HepG2 (cell line): ENCODE results near the gene ACSM3. TPM values are rescaled to one million over a fixed set of nuclear protein-coding genes. Genes with fewer than 3 reads are reported as not detected.
A peak's percentile ranks its signal among the peaks of the same experiment; 100 is the strongest.

Source experiments
- ATAC-seq: fragments of 200-7000 bp; cut with Tn5 transposase; 3 replicates; pipeline ENCODE4 v1.9.1; 2020; ENCODE audit warnings: mild to moderate bottlenecking, moderate library complexity
- BruUV-seq: library from RNA; stranded (reverse); fragments of 400-500 nt; replicated peaks from 2 replicates; lab custom pipeline; 2021; lab: Mats Ljungman, UMichigan
- CTCF ChIA-PET: fragments of 300-600 bp; formaldehyde crosslinking; extraction: SDS; loops from one replicate; lab custom pipeline; 2021; ENCODE audit warnings: low total read pairs, inconsistent platforms, low intra/inter-chr PET ratio; lab: Yijun Ruan, JAX
- POLR2A ChIA-PET: fragments of 350-600 bp; sonication (Branson Sonifier 250); formaldehyde crosslinking; loops from one replicate; lab custom pipeline; 2020; ENCODE audit warnings: antibody characterized with exemption, inconsistent platforms; lab: Yijun Ruan, JAX
- DNase-seq: peaks from one replicate; pipeline ENCODE4 v3.0.0-alpha.2; 2015; ENCODE audit warnings: low spot score
- FAIRE-seq: peaks from 3 replicates; lab custom pipeline; 2011; peaks lifted over from hg19 to GRCh38; lab: Jason Lieb, UNC
- H2AFZ ChIP-seq: one replicate; pipeline ENCODE4 v1.6.1; 2011; ENCODE audit warnings: low read length, inconsistent platforms
- H3K27ac ChIP-seq: fragments of 300-600 bp; 3 replicates; pipeline ENCODE4 v1.8.0; 2011; ENCODE audit warnings: mixed run types, mild to moderate bottlenecking, mixed read lengths, low read length, inconsistent platforms; ENCODE audit not compliant: insufficient read depth; ENCODE audit errors: extremely low read length
- H3K27me3 ChIP-seq, 2 experiments: fragments of 200-600 bp in 1 of 2; 2 replicates in 1 of 2; 3 replicates in 1 of 2; pipeline versions ENCODE4 v1.6.0 to v1.8.0; 2011; ENCODE audit warnings: low read length in 2 of 2, mild to moderate bottlenecking in 2 of 2, moderate library complexity in 2 of 2, inconsistent platforms in 1 of 2; ENCODE audit not compliant: insufficient read depth in 2 of 2, control insufficient read depth in 1 of 2
- H3K36me3 ChIP-seq, 2 experiments: fragments of 200-600 bp in 1 of 2; replicated peaks in 1 of 2; 2 replicates in 1 of 2; 3 replicates in 1 of 2; pipeline versions ENCODE4 v1.5.1 to v1.8.0; 2011; ENCODE audit warnings: low read length in 2 of 2, inconsistent platforms in 1 of 2; ENCODE audit not compliant: insufficient read depth in 2 of 2, control insufficient read depth in 1 of 2
- H3K4me1 ChIP-seq: 2 replicates; pipeline ENCODE4 v1.5.1; 2012; ENCODE audit warnings: low read length, inconsistent platforms; ENCODE audit not compliant: insufficient read depth
- H3K4me2 ChIP-seq: 2 replicates; pipeline ENCODE4 v1.6.0; 2011; ENCODE audit warnings: low read depth, low read length, inconsistent platforms
- H3K4me3 ChIP-seq, 3 experiments: fragments of 200-600 bp in 1 of 3; sonication (generic), shearing (Covaris generic) in 1 of 3; replicated peaks in 1 of 3; 2 replicates each; pipeline ENCODE4 v1.5.1; 2011 to 2016; ENCODE audit warnings: low read length in 3 of 3, inconsistent platforms in 2 of 3, low read depth in 2 of 3, mild to moderate bottlenecking in 2 of 3, control low read depth in 1 of 3, mixed read lengths in 1 of 3; ENCODE audit not compliant: insufficient read depth in 1 of 3
- H3K79me2 ChIP-seq: one replicate; pipeline ENCODE4 v1.6.1; 2011; ENCODE audit warnings: low read length, inconsistent platforms; ENCODE audit not compliant: insufficient read depth
- H3K9ac ChIP-seq: 2 replicates; pipeline ENCODE4 v1.6.0; 2011; ENCODE audit warnings: mild to moderate bottlenecking, low read depth, low read length, inconsistent platforms; ENCODE audit not compliant: insufficient read depth
- H3K9me3 ChIP-seq: 2 replicates; pipeline ENCODE4 v1.5.1; 2012; ENCODE audit warnings: mild to moderate bottlenecking, low read length
- H4K20me1 ChIP-seq: 2 replicates; pipeline ENCODE4 v1.6.0; 2011; ENCODE audit warnings: inconsistent platforms, mild to moderate bottlenecking, low read length, moderate library complexity; ENCODE audit not compliant: insufficient read depth
- CREB1 ChIP-seq, 2 experiments: fragments of 450-650 bp in 1 of 2; IDR thresholded peaks; 2 replicates each; pipeline ENCODE4 v1.6.1; 2016 to 2017; ENCODE audit warnings: control low read depth in 1 of 2, mild to moderate bottlenecking in 1 of 2, missing compliant biosample characterization in 1 of 2, missing genetic modification characterization in 1 of 2
- MAFK ChIP-seq, 2 experiments: IDR thresholded peaks in 1 of 2; conservative IDR thresholded peaks in 1 of 2; 2 replicates each; pipeline ENCODE4 v1.6.1; 2011; ENCODE audit warnings: improper control_type of control experiment in 2 of 2, low read length in 2 of 2
- REXO4 ChIP-seq: sonication (generic); formaldehyde crosslinking; IDR thresholded peaks from 2 replicates; pipeline ENCODE4 v1.8.0; 2022; ENCODE audit warnings: missing genetic modification reagents, mild to moderate bottlenecking, borderline replicate concordance
- ZBTB10 ChIP-seq: sonication (generic); formaldehyde crosslinking; IDR thresholded peaks from 2 replicates; pipeline ENCODE4 v1.4.0; 2020; ENCODE audit warnings: missing genetic modification reagents, borderline replicate concordance
- ZHX2 ChIP-seq, 2 experiments: sonication (generic) in 1 of 2; formaldehyde crosslinking in 1 of 2; IDR thresholded peaks; 2 replicates each; pipeline versions ENCODE4 v1.6.1 to v1.9.0; 2014 to 2022; ENCODE audit warnings: antibody characterized with exemption in 1 of 2, borderline replicate concordance in 1 of 2, inconsistent platforms in 1 of 2, low read depth in 1 of 2, missing genetic modification reagents in 1 of 2
- ZNF747 ChIP-seq: sonication (generic); formaldehyde crosslinking; IDR thresholded peaks from 2 replicates; pipeline ENCODE4 v1.8.1; 2023; ENCODE audit warnings: missing genetic modification reagents, mild to moderate bottlenecking, borderline replicate concordance
- ZNF839 ChIP-seq: sonication (generic); formaldehyde crosslinking; IDR thresholded peaks from 2 replicates; pipeline ENCODE4 v1.4.0; 2020; ENCODE audit warnings: missing genetic modification reagents, mild to moderate bottlenecking, borderline replicate concordance
- WGBS: methylation state at CpG from one replicate; pipeline ENCODE4 v1.1.6; 2017; ENCODE audit warnings: low lambda C conversion rate; 5-methylcytosine and 5-hydroxymethylcytosine counted together
- in situ Hi-C: cut with HindIII; loops from 2 replicates; pipeline ENCODE4 v1.10.0; 2017; ENCODE audit warnings: low pct_unique_long_range_greater_than_20kb; ENCODE audit not compliant: extremely low pct_ligation_motif_present
- intact Hi-C: fragments of 100-400 bp; cut with micrococcal nuclease; formaldehyde crosslinking; loops from one replicate; pipeline ENCODE4 v1.10.0; 2022; ENCODE audit not compliant: unreplicated experiment
- polyA plus RNA-seq, 8 experiments: library from polyadenylated mRNA; depleted of rRNA in 3 of 8; stranded (reverse) in 7 of 8; unstranded in 1 of 8; fragments of >200 nt; fragmentation: Illumina TruSeq in 4 of 8; extraction: Trizol in 4 of 8; gene quantifications; 2 replicates each; pipeline versions ENCODE4 v1.2.1 to v1.2.3, GENCODE V29; 2011 to 2016; ENCODE audit warnings: low read depth in 4 of 8, missing spikeins in 1 of 8, mixed read lengths in 1 of 8; ENCODE audit not compliant: insufficient read depth in 1 of 8
- total RNA-seq, 5 experiments: library from RNA; depleted of rRNA; stranded (reverse); fragments of >200 nt; fragmentation: Illumina TruSeq; extraction: Trizol; gene quantifications; 2 replicates each; pipeline ENCODE4 v1.2.3, GENCODE V29; 2016; ENCODE audit warnings: low read depth in 1 of 5

ACSM3 gene
- total and polyA plus RNA-seq, 2 of the 13 experiments (the other 11 are each of a cell fraction or from before 2014, with no cell fraction given): 74.0 to 108 TPM

GRCh38 chr16:20735490-20735889 is 28.3 kb upstream of the ACSM3 start:
- no peak overlapping the region for H3K9ac ChIP-seq
- no TSS peak for BruUV-seq
- TF ChIP-seq CREB1 (IDR thresholded peaks at IDR 0.05): peak; percentile 71
- no peak for TF ChIP-seq CREB1 (CRISPR knock-in tag; IDR thresholded peaks at IDR 0.05)
- TF ChIP-seq ZNF747 (CRISPR knock-in tag): no peak
- no peak for TF ChIP-seq REXO4 (CRISPR knock-in tag)
- TF ChIP-seq ZHX2 (IDR thresholded peaks at IDR 0.05; ENCODE audit: low read depth): no peak
- TF ChIP-seq ZHX2 (CRISPR knock-in tag; IDR thresholded peaks at IDR 0.05; ENCODE audit: borderline replicate concordance): no peak
- TF ChIP-seq ZNF839 (CRISPR knock-in tag): no peak
- TF ChIP-seq ZBTB10 (CRISPR knock-in tag): no peak
- TF ChIP-seq MAFK (conservative IDR thresholded peaks at IDR 0.05 in 1 of 2, IDR thresholded peaks at IDR 0.05 in 1 of 2; ENCODE audit: low read length in 2 of 2): peak in 1 of 2 experiments; percentile 40; a peak in 1 of 4 replicates
- no peak overlapping the region for H3K4me2 ChIP-seq
- peaks cover 12% of the 10 kb centered on the region for H4K20me1 ChIP-seq
- H3K4me1 ChIP-seq: peaks cover 10% of the 10 kb centered on the region
- H3K27me3 ChIP-seq: no peaks in the 10 kb centered on the region
- no peak for DNase-seq
- POLR2A ChIA-PET: no interaction called here
- FAIRE-seq: no peak
- in situ Hi-C loops: no loop called here
- no peak overlapping the region for H3K4me3 ChIP-seq
- WGBS: 96% methylated on average over 1 of the region's 1 CpG
- H3K9me3 ChIP-seq: no peaks in the 10 kb centered on the region
- peaks cover 21% of the 10 kb centered on the region for H3K79me2 ChIP-seq
- intact Hi-C loops: no loop called here
- H3K36me3 ChIP-seq: peaks cover 28 to 50% of the 10 kb centered on the region in 2 experiments
- no peak overlapping the region for H2AFZ ChIP-seq
- no peak overlapping the region for H3K27ac ChIP-seq
- no peak for ATAC-seq
- CTCF ChIA-PET: no interaction called here
